Endothelial cell of umbilical vein (primary cell): ENCODE results near the gene PLXDC1. TPM values are rescaled to one million over a fixed set of nuclear protein-coding genes. Genes with fewer than 3 reads are reported as not detected.

ENCODE experiments used
- BruUV-seq: library from RNA; stranded (reverse); fragments of 400-500 nt; replicated peaks from 2 replicates; lab custom pipeline; 2021; lab: Mats Ljungman, UMichigan
- CTCF ChIA-PET: fragments of 300-600, 350-600 bp; sonication (Branson Sonifier 250); formaldehyde crosslinking; loops from one replicate; lab custom pipeline; 2021; ENCODE audit warnings: antibody characterized with exemption, inconsistent platforms; lab: Charles Lee
- POLR2A ChIA-PET: fragments of 300-600, 350-600 bp; sonication (Branson Sonifier 250); formaldehyde crosslinking; loops from one replicate; lab custom pipeline; 2021; ENCODE audit warnings: antibody characterized with exemption, inconsistent platforms; lab: Charles Lee
- DNase-seq: peaks from one replicate; pipeline ENCODE4 v3.0.0-alpha.2; 2011; ENCODE audit warnings: low read depth, low spot score
- FAIRE-seq: peaks from 2 replicates; lab custom pipeline; 2011; peaks lifted over from hg19 to GRCh38; lab: Jason Lieb, UNC
- H2AFZ ChIP-seq: 2 replicates; pipeline ENCODE4 v1.6.0; 2012; ENCODE audit warnings: low read depth, low read length, control low read depth, inconsistent platforms
- H3K27ac ChIP-seq: 2 replicates; pipeline ENCODE4 v1.5.1; 2011; ENCODE audit warnings: low read depth, mild to moderate bottlenecking, control low read depth, low read length, moderate library complexity; ENCODE audit not compliant: insufficient read depth
- H3K27me3 ChIP-seq, 2 experiments: 2 replicates each; pipeline versions ENCODE4 v1.6.0 to v1.6.1; 2011; ENCODE audit warnings: low read length in 2 of 2, mixed read lengths in 1 of 2; ENCODE audit not compliant: control insufficient read depth in 2 of 2, insufficient read depth in 2 of 2
- H3K36me3 ChIP-seq, 2 experiments: 2 replicates in 1 of 2; 3 replicates in 1 of 2; pipeline ENCODE4 v1.5.1; 2011; ENCODE audit warnings: low read length in 2 of 2, mild to moderate bottlenecking in 1 of 2, moderate library complexity in 1 of 2; ENCODE audit not compliant: control insufficient read depth in 2 of 2, insufficient read depth in 2 of 2; ENCODE audit errors: extremely low read depth in 1 of 2
- H3K4me1 ChIP-seq: 3 replicates; pipeline ENCODE4 v1.5.1; 2011; ENCODE audit warnings: mild to moderate bottlenecking, low read length; ENCODE audit not compliant: control insufficient read depth, insufficient read depth; ENCODE audit errors: extremely low read depth
- H3K4me2 ChIP-seq: 2 replicates; pipeline ENCODE4 v1.6.1; 2011; ENCODE audit warnings: low read length, control low read depth, mixed read lengths; ENCODE audit not compliant: insufficient read depth
- H3K4me3 ChIP-seq, 3 experiments: fragments of 200-600 bp in 1 of 3; sonication (generic), shearing (Covaris generic) in 1 of 3; replicated peaks in 1 of 3; 2 replicates each; pipeline ENCODE4 v1.5.1; 2011 to 2016; ENCODE audit warnings: control low read depth in 3 of 3, low read length in 3 of 3, mild to moderate bottlenecking in 2 of 3, inconsistent platforms in 1 of 3, low read depth in 1 of 3, moderate library complexity in 1 of 3; ENCODE audit not compliant: insufficient read depth in 1 of 3
- H3K79me2 ChIP-seq: 2 replicates; pipeline ENCODE4 v1.6.0; 2012; ENCODE audit warnings: low read length, inconsistent platforms; ENCODE audit not compliant: control insufficient read depth, insufficient read depth
- H3K9ac ChIP-seq: replicated peaks from 2 replicates; pipeline ENCODE3; 2011; ENCODE audit warnings: low read length, control low read depth; ENCODE audit not compliant: insufficient read depth; ENCODE audit errors: extremely low read depth
- H3K9me1 ChIP-seq: replicated peaks from 3 replicates; pipeline ENCODE4 v1.6.0; 2011; ENCODE audit warnings: mild to moderate bottlenecking, low read length; ENCODE audit not compliant: control insufficient read depth, insufficient read depth; ENCODE audit errors: extremely low read depth
- H3K9me3 ChIP-seq: replicated peaks from 2 replicates; pipeline ENCODE4 v1.5.1; 2012; ENCODE audit warnings: low read length, inconsistent platforms; ENCODE audit not compliant: control insufficient read depth, insufficient read depth
- H4K20me1 ChIP-seq: replicated peaks from 2 replicates; pipeline ENCODE3; 2011; ENCODE audit warnings: mild to moderate bottlenecking, low read length; ENCODE audit not compliant: control insufficient read depth, insufficient read depth; ENCODE audit errors: extremely low read depth
- CTCF ChIP-seq, 2 donors: IDR thresholded peaks; 1 replicate in 1 of 2; 2 replicates in 1 of 2; pipeline ENCODE4 v1.5.1; 2011; ENCODE audit warnings: low read length in 2 of 2, mild to moderate bottlenecking in 2 of 2, moderate library complexity in 2 of 2, control low read depth in 1 of 2, inconsistent platforms in 1 of 2, low read depth in 1 of 2; ENCODE audit not compliant: insufficient read depth in 1 of 2; ENCODE audit errors: extremely low read depth in 1 of 2
- EZH2 ChIP-seq: IDR thresholded peaks from 2 replicates; pipeline ENCODE4 v1.6.1; 2012; ENCODE audit warnings: borderline replicate concordance, low read depth, mild to moderate bottlenecking, moderate library complexity, low read length, inconsistent platforms; ENCODE audit not compliant: severe bottlenecking
- FOS ChIP-seq: IDR thresholded peaks from 2 replicates; pipeline ENCODE4 v1.6.1; 2011; ENCODE audit warnings: mild to moderate bottlenecking, low read length, moderate library complexity, borderline replicate concordance; ENCODE audit not compliant: insufficient read depth
- JUN ChIP-seq: IDR thresholded peaks from 2 replicates; pipeline ENCODE4 v1.6.1; 2011; ENCODE audit warnings: borderline replicate concordance, low read depth; ENCODE audit not compliant: insufficient read length, insufficient read depth
- MAX ChIP-seq: IDR thresholded peaks from 2 replicates; pipeline ENCODE4 v1.6.1; 2011; ENCODE audit not compliant: insufficient read depth, insufficient read length
- POLR2A ChIP-seq: IDR thresholded peaks from 2 replicates; pipeline ENCODE4 v1.6.1; 2012; ENCODE audit warnings: low read depth, mild to moderate bottlenecking, control low read depth, low read length
- POLR2AphosphoS5 ChIP-seq: IDR thresholded peaks from 2 replicates; pipeline ENCODE4 v1.6.1; 2012; ENCODE audit warnings: low read depth, mild to moderate bottlenecking, control low read depth, low read length, moderate library complexity; ENCODE audit not compliant: insufficient read depth
- dilution Hi-C: fragments of 300-500 bp; cut with MboI; formaldehyde crosslinking; loops from one replicate; pipeline ENCODE4 v1.15.0; 2019; ENCODE audit warnings: low sequenced_read_pairs; ENCODE audit not compliant: extremely low pct_ligation_motif_present
- intact Hi-C: fragments of 100-400 bp; cut with micrococcal nuclease; formaldehyde crosslinking; loops from one replicate; pipeline ENCODE4 v1.10.0; 2022
- polyA plus RNA-seq, 4 experiments: library from polyadenylated mRNA; depleted of rRNA in 3 of 4; stranded (reverse) in 3 of 4; unstranded in 1 of 4; fragments of >200 nt; gene quantifications; 2 replicates each; pipeline versions ENCODE4 v1.2.1 to v1.2.3, GENCODE V29; 2011 to 2012; ENCODE audit warnings: missing spikeins in 1 of 4
- total RNA-seq: library from RNA; stranded (reverse); gene quantifications from 2 replicates; pipeline ENCODE4 v1.2.3, GENCODE V29; 2021

PLXDC1 gene
- total and polyA plus RNA-seq, 2 donors (not counting 3 experiments of a cell fraction or from before 2014, with no cell fraction given), result 0.03 TPM; not detected in 1

- H3K79me2 ChIP-seq, result no peaks in the 10 kb centered on the region
- no peaks in the 10 kb centered on the region for H4K20me1 ChIP-seq
- peaks cover 9 to 13% of the 10 kb centered on the region in 2 experiments for H3K27me3 ChIP-seq
- no TSS peak for BruUV-seq
- TF ChIP-seq CTCF (IDR thresholded peaks at IDR 0.05; ENCODE audit: extremely low read depth in 1 of 2, insufficient read depth in 1 of 2, low read depth in 1 of 2, low read length in 2 of 2) (peak; percentile 45 to 61), MAX (no peak)
- no peaks in the 10 kb centered on the region for H3K4me1 ChIP-seq
- no peak overlapping the region for H3K9ac ChIP-seq
- CTCF ChIA-PET, result interaction anchor here (1.4 to 2.4 kb wide), 2 partner anchors 84 to 86 kb away, joined by 9 read pairs; no protein-coding TSS in a partner anchor
- dilution Hi-C loops, result no loop called here
- H3K4me2 ChIP-seq, result no peak overlapping the region
- intact Hi-C loops, result loop anchor here (1.0 to 2.0 kb wide), 2 partner anchors 84 to 86 kb away; no protein-coding TSS in a partner anchor
- H3K27ac ChIP-seq, result no peak overlapping the region
- DNase-seq (peak; percentile 19), FAIRE-seq (peak; percentile 86)
- no peak overlapping the region for H3K4me3 ChIP-seq
- no peaks in the 10 kb centered on the region for H3K9me1 ChIP-seq
- H3K9me3 ChIP-seq, result no peaks in the 10 kb centered on the region
- H2AFZ ChIP-seq, result no peak overlapping the region
- POLR2A ChIA-PET, result no interaction called here
- no peaks in the 10 kb centered on the region for H3K36me3 ChIP-seq
Observed at GRCh38 chr17:39069114-39069756, 82.2 kb downstream of the PLXDC1 start.

- no peaks in the 10 kb centered on the region for H4K20me1 ChIP-seq
- no TSS peak for BruUV-seq
- no peak overlapping the region for H2AFZ ChIP-seq
- POLR2A ChIA-PET, result no interaction called here
- dilution Hi-C loops, result no loop called here
- H3K27me3 ChIP-seq, result peaks cover 4 to 8% of the 10 kb centered on the region in 2 experiments
- CTCF ChIA-PET, result interaction anchor here (0.7 to 2.8 kb wide), 4 partner anchors 10 to 100 kb away, joined by 3 to 17 read pairs (median 3); no protein-coding TSS in a partner anchor
- H3K36me3 ChIP-seq, result no peaks in the 10 kb centered on the region
- DNase-seq (no peak), FAIRE-seq (no peak)
- H3K9me1 ChIP-seq, result no peaks in the 10 kb centered on the region
- no peak overlapping the region for H3K4me2 ChIP-seq
- H3K27ac ChIP-seq, result no peak overlapping the region
- intact Hi-C loops, result no loop called here
- H3K4me1 ChIP-seq, result no peaks in the 10 kb centered on the region
- H3K79me2 ChIP-seq, result no peaks in the 10 kb centered on the region
- TF ChIP-seq POLR2A, result no peak
- TF ChIP-seq POLR2AphosphoS5, result no peak
- no peak for TF ChIP-seq JUN
- no peak for TF ChIP-seq CTCF (IDR thresholded peaks at IDR 0.05; ENCODE audit: extremely low read depth in 1 of 2, insufficient read depth in 1 of 2, low read depth in 1 of 2, low read length in 2 of 2)
- TF ChIP-seq EZH2, result no peak
- no peak for TF ChIP-seq FOS
- no peak overlapping the region for H3K9ac ChIP-seq
- H3K4me3 ChIP-seq, result no peak overlapping the region
- no peaks in the 10 kb centered on the region for H3K9me3 ChIP-seq
Observed at GRCh38 chr17:39064819-39065218, 86.6 kb downstream of the PLXDC1 start.
